ENCODE data around the gene PODXL2.
"Not testable (repeated sequence)": the region's sequence is repeated elsewhere in the genome, so short reads cannot be mapped to it uniquely, and the experiment has no call there.

The PODXL2 gene

GRCh38 chr3:127676456-127676855 lies 47.5 kb downstream of the PODXL2 start:
- DNase-seq (ENCODE audit: low read depth) = no peak

- DNase-seq (ENCODE audit: low read depth) = no peak
Observed at GRCh38 chr3:127676921-127677351, 48.0 kb downstream of the PODXL2 start.

GRCh38 chr3:127677541-127678314 lies 48.7 kb downstream of the PODXL2 start:
- DNase-seq (ENCODE audit: low read depth) = no peak

- no peak for DNase-seq (ENCODE audit: low read depth)
Observed at GRCh38 chr3:127678315-127678599, 49.3 kb downstream of the PODXL2 start.

GRCh38 chr3:127678611-127679533 lies 49.9 kb downstream of the PODXL2 start:
- no peak for DNase-seq (ENCODE audit: low read depth)

GRCh38 chr3:127679534-127680145 lies 50.7 kb downstream of the PODXL2 start:
- no peak for DNase-seq (ENCODE audit: low read depth)

GRCh38 chr3:127680146-127680661 lies 51.2 kb downstream of the PODXL2 start:
- DNase-seq (ENCODE audit: low read depth) = no peak

GRCh38 chr3:127680798-127681221 lies 51.8 kb downstream of the PODXL2 start:
- DNase-seq (ENCODE audit: low read depth) = no peak

GRCh38 chr3:127682175-127682554 lies 53.2 kb downstream of the PODXL2 start:
- DNase-seq (ENCODE audit: low read depth) = not testable (repeated sequence)

GRCh38 chr3:127682561-127682960 lies 53.6 kb downstream of the PODXL2 start:
- no peak for DNase-seq (ENCODE audit: low read depth)

GRCh38 chr3:127684871-127685707 lies 56.1 kb downstream of the PODXL2 start:
- no peak for DNase-seq (ENCODE audit: low read depth)

GRCh38 chr3:127685708-127686511 lies 56.9 kb downstream of the PODXL2 start:
- DNase-seq (ENCODE audit: low read depth) = no peak

- no peak for DNase-seq (ENCODE audit: low read depth)
Observed at GRCh38 chr3:127686512-127686894, 57.5 kb downstream of the PODXL2 start.

GRCh38 chr3:127687228-127687737 lies 58.3 kb downstream of the PODXL2 start:
- DNase-seq (ENCODE audit: low read depth) = no peak

GRCh38 chr3:127688022-127688415 lies 59.0 kb downstream of the PODXL2 start:
- DNase-seq (ENCODE audit: low read depth) = no peak

- no peak for DNase-seq (ENCODE audit: low read depth)
Observed at GRCh38 chr3:127688416-127689265, 59.7 kb downstream of the PODXL2 start.

- no peak for DNase-seq (ENCODE audit: low read depth)
Observed at GRCh38 chr3:127689266-127689860, 60.4 kb downstream of the PODXL2 start.

- no peak for DNase-seq (ENCODE audit: low read depth)
Observed at GRCh38 chr3:127690106-127690505, 61.1 kb downstream of the PODXL2 start.

GRCh38 chr3:127690823-127691452 lies 62.0 kb downstream of the PODXL2 start:
- DNase-seq (ENCODE audit: low read depth) = peak; percentile 32

Measured in fibroblast of the conjunctiva (primary cell).